Nephron (organoid): ENCODE results near the gene SMARCD1.

Experiments used
- H3K27ac Mint-ChIP-seq, 3 experiments: 2 replicates each; pipeline ENCODE4 v1.8.0; 2020; ENCODE audit warnings: mixed read lengths in 3 of 3, mild to moderate bottlenecking in 2 of 3, moderate library complexity in 1 of 3
- H3K27me3 Mint-ChIP-seq: 2 replicates; pipeline ENCODE4 v1.8.0; 2021; ENCODE audit warnings: low read depth, mild to moderate bottlenecking, moderate library complexity, mixed read lengths
- H3K36me3 Mint-ChIP-seq: 2 replicates; pipeline ENCODE4 v1.8.0; 2020; ENCODE audit warnings: low read depth, mixed read lengths
- H3K4me1 Mint-ChIP-seq: 2 replicates; pipeline ENCODE4 v1.8.0; 2020; ENCODE audit warnings: mixed read lengths
- H3K4me3 Mint-ChIP-seq, 3 experiments: 2 replicates each; pipeline ENCODE4 v1.8.0; 2020; ENCODE audit warnings: mild to moderate bottlenecking in 3 of 3, mixed read lengths in 3 of 3, moderate library complexity in 2 of 3
- H3K9me3 Mint-ChIP-seq: 2 replicates; pipeline ENCODE4 v1.8.0; 2020; ENCODE audit warnings: mixed read lengths
- CTCF ChIP-seq, 3 experiments: fragments of 200-600 bp; sonication (generic); IDR thresholded peaks; one replicate each; pipeline ENCODE4 v1.5.0; 2021; ENCODE audit warnings: antibody characterized with exemption in 3 of 3; ENCODE audit not compliant: unreplicated experiment in 3 of 3

SMARCD1 gene

GRCh38 chr12:50087151-50087550, 2.0 kb downstream of the SMARCD1 start:
- Mint-ChIP-seq H3K4me1 (peaks cover 31% of the 10 kb centered on the region), H3K9me3 (no peaks in the 10 kb centered on the region), H3K4me3 (peak overlapping the region; percentile 97 to 98 (median 98)), H3K36me3 (peaks cover 52% of the 10 kb centered on the region), H3K27me3 (no peaks in the 10 kb centered on the region), H3K27ac (peak overlapping the region in 2 of 3 experiments; percentile 29 to 98)
- no peak for TF ChIP-seq CTCF (IDR thresholded peaks at IDR 0.05; ENCODE audit: unreplicated experiment in 3 of 3)

- peaks cover 25% of the 10 kb centered on the region for H3K4me1 Mint-ChIP-seq
- H3K4me3 Mint-ChIP-seq: peak overlapping the region; percentile 63 to 98 (median 76)
These were observed 2.9 kb downstream of the SMARCD1 start for GRCh38 chr12:50087995-50088394.

GRCh38 chr12:50088577-50089335, 3.6 kb downstream of the SMARCD1 start:
- Mint-ChIP-seq H3K4me1 (peaks cover 21% of the 10 kb centered on the region), H3K4me3 (peak overlapping the region; percentile 41 to 70 (median 61)), H3K27ac (peak overlapping the region; percentile 22 to 53 (median 49)), H3K36me3 (peaks cover 63% of the 10 kb centered on the region), H3K9me3 (no peaks in the 10 kb centered on the region), H3K27me3 (no peaks in the 10 kb centered on the region)
- TF ChIP-seq CTCF (IDR thresholded peaks at IDR 0.05; ENCODE audit: unreplicated experiment in 3 of 3): peak; percentile 75 to 77 (median 75)

More at GRCh38 chr12:50087995-50088394, 2.9 kb downstream of the SMARCD1 start:
- no peak for TF ChIP-seq CTCF (IDR thresholded peaks at IDR 0.05; ENCODE audit: unreplicated experiment in 3 of 3)
- no peaks in the 10 kb centered on the region for H3K9me3 Mint-ChIP-seq
- H3K36me3 Mint-ChIP-seq: peaks cover 56% of the 10 kb centered on the region
- peak overlapping the region; percentile 10 to 53 (median 49) for H3K27ac Mint-ChIP-seq
- no peaks in the 10 kb centered on the region for H3K27me3 Mint-ChIP-seq

GRCh38 chr12:50089730-50090129, 4.6 kb downstream of the SMARCD1 start:
- Mint-ChIP-seq H3K27me3 (no peaks in the 10 kb centered on the region), H3K9me3 (no peaks in the 10 kb centered on the region), H3K4me1 (peaks cover 18% of the 10 kb centered on the region), H3K36me3 (peaks cover 71% of the 10 kb centered on the region), H3K27ac (no peak overlapping the region), H3K4me3 (no peak overlapping the region)
- no peak for TF ChIP-seq CTCF (IDR thresholded peaks at IDR 0.05; ENCODE audit: unreplicated experiment in 3 of 3)

- Mint-ChIP-seq H3K9me3 (no peaks in the 10 kb centered on the region), H3K27me3 (no peaks in the 10 kb centered on the region), H3K4me1 (peaks cover 14% of the 10 kb centered on the region), H3K4me3 (no peak overlapping the region), H3K27ac (no peak overlapping the region), H3K36me3 (peaks cover 78% of the 10 kb centered on the region)
- TF ChIP-seq CTCF (IDR thresholded peaks at IDR 0.05; ENCODE audit: unreplicated experiment in 3 of 3): no peak
These were observed 5.2 kb downstream of the SMARCD1 start for GRCh38 chr12:50090391-50090790.

- H3K4me3 Mint-ChIP-seq: no peak overlapping the region
- H3K9me3 Mint-ChIP-seq: no peaks in the 10 kb centered on the region
- no peaks in the 10 kb centered on the region for H3K27me3 Mint-ChIP-seq
- no peak overlapping the region for H3K27ac Mint-ChIP-seq
- H3K36me3 Mint-ChIP-seq: peaks cover 82% of the 10 kb centered on the region
- no peak for TF ChIP-seq CTCF (IDR thresholded peaks at IDR 0.05; ENCODE audit: unreplicated experiment in 3 of 3)
- H3K4me1 Mint-ChIP-seq: peaks cover 13% of the 10 kb centered on the region
These were observed 12.8 kb downstream of the SMARCD1 start for GRCh38 chr12:50097952-50098351.
